GM11168 (cell line): ENCODE data around the gene FADD.
"Not testable (repeated sequence)": the region's sequence is repeated elsewhere in the genome, so short reads cannot be mapped to it uniquely, and the experiment has no call there.

ENCODE experiments used
- in situ Hi-C: fragments of 300-500 bp; cut with MboI; formaldehyde crosslinking; loops from one replicate; pipeline ENCODE4 v1.12.0; 2022; ENCODE audit warnings: low sequenced_read_pairs; ENCODE audit not compliant: unreplicated experiment

Gene FADD

DNA sequence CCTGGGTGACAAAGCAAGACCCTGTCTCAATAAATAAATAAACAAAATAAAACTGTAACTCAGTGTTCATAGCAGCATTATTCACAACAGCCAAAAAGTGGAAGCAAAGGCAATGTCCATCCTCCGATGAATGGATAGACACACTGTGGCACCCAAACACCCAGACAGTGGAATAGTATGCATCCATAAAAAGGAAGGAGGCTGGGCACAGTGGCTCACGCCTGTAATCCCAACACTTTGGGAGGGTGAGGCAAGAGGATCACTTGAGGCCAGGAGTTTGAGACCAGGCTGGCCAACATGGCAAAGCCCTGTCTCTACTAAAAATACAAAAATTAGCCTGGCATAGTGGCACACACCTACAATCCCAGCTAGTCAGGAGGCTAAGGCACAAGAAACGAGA, 2.0 kb upstream of the FADD start:
- in situ Hi-C loops: not testable (repeated sequence)

GRCh38 chr11:70201882-70202861, 924 bp upstream of the FADD start:
- in situ Hi-C loops: no loop called here

DNA sequence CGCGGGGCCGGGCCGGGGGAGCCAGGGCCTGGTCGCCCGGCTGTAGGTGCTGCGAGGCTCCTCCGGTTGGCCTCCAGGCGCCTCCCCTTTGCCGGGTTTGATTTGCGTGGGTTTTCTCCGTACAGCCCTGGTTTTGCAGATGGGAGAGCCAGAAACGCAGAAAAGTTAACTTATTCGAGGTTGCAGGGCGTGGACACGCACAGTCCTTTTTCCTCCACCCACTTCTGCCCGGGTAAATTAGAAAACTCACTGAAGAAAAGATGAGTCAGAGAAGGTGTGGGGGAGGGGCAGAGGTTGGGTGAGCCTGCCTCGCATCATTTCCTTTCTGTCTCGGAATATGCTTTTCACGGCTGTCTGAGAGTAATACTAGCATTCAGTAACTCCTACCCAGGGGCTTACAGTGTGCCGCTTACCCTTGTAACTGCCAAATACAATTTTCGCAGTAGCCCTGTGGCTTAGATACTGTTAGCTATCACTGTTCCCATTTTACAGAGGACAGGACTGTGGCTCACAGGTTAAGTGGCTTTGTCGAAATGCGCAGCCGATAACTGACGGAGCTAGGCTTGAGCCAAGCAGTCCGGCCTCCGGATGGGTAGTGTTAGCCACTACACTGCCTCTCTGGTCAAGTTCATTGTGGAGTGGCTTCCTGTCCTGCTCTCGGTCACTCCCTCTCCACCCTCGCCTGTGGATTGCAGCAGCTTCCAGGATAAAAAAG, 812 bp downstream of the FADD start:
- in situ Hi-C loops: no loop called here

DNA sequence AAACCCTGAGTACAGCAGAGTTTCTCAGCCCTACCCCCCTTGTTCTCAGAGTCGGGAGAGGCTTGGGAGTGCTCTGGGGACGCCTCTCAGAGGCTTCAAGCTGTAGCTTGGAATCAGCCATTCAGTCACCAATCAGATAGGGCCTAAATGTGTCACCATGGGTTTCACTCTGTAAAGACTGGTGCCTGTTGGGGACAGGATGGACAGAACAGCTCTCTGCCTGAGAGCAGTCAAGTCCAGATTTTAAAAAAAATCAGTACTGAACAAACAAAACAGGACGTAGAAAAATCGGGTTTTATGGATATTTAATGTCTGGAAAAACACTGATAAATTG, 1.3 kb downstream of the FADD start:
- in situ Hi-C loops: no loop called here

GRCh38 chr11:70205049-70205725, 2.1 kb downstream of the FADD start:
- in situ Hi-C loops: no loop called here

- in situ Hi-C loops: no loop called here
These were observed 2.7 kb downstream of the FADD start for GRCh38 chr11:70205766-70206165.

DNA sequence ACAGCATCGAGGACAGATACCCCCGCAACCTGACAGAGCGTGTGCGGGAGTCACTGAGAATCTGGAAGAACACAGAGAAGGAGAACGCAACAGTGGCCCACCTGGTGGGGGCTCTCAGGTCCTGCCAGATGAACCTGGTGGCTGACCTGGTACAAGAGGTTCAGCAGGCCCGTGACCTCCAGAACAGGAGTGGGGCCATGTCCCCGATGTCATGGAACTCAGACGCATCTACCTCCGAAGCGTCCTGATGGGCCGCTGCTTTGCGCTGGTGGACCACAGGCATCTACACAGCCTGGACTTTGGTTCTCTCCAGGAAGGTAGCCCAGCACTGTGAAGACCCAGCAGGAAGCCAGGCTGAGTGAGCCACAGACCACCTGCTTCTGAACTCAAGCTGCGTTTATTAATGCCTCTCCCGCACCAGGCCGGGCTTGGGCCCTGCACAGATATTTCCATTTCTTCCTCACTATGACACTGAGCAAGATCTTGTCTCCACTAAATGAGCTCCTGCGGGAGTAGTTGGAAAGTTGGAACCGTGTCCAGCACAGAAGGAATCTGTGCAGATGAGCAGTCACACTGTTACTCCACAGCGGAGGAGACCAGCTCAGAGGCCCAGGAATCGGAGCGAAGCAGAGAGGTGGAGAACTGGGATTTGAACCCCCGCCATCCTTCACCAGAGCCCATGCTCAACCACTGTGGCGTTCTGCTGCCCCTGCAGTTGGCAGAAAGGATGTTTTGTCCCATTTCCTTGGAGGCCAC, 3.3 kb downstream of the FADD start:
- in situ Hi-C loops: no loop called here

- in situ Hi-C loops: no loop called here
These were observed 3.9 kb downstream of the FADD start for GRCh38 chr11:70206982-70207376.

DNA sequence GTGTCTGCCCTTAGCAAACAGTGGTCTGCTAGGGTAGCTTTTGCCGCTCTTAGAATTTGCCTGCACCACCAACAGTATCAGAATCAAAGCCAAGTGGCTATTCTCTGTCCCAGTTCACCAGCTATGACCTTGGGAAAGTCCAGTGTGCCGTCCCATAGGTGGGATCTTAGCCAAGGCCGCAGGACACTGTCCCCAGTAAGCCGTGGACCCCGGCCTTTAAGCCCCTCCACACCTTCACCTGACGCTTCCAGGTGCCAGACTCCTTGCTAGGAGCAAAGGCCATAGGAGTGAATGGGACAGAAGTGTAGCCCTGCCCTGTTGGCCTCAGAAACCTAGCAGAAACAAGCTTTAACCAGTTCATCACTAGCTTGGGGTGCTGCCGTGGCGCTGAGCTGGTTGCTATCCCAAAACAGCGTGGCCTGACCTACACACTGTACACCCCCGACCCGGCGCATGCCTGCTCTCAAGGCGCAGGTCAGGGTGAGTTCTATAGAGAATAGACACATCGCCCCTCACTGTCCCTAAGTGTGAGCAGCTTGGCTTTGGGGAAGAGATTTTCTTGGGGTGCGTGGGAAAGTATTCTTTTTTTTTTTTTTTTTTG, 4.5 kb downstream of the FADD start:
- in situ Hi-C loops: no loop called here

DNA sequence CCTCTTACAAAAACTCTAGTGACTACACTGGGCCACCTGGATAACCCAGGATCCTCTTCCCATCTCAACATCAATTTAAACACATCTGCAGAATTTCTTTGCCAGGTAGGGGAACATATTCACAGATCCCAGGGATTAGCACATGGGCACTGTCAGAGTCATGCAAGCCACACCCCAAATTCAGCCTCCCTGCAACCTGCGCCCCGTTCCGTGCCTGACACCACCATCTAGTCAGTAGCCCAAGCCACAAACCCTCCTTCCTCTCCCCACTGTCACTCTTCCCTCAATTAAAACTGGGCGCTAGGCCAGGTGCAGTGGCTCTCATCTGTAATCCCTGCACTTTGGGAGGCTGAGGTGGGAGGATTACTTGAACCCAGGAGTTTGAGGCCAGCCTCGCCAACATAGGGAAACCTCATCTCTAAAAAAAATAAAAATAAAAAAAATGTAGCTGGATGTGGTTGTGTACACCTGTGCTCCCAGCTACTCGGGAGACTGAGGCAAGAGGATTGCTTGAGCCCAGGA, 6.4 kb downstream of the FADD start:
- in situ Hi-C loops: no loop called here

- in situ Hi-C loops: no loop called here
These were observed 7.0 kb downstream of the FADD start for GRCh38 chr11:70210051-70210501.

GRCh38 chr11:70210530-70210929, 7.4 kb downstream of the FADD start:
- in situ Hi-C loops: no loop called here

DNA sequence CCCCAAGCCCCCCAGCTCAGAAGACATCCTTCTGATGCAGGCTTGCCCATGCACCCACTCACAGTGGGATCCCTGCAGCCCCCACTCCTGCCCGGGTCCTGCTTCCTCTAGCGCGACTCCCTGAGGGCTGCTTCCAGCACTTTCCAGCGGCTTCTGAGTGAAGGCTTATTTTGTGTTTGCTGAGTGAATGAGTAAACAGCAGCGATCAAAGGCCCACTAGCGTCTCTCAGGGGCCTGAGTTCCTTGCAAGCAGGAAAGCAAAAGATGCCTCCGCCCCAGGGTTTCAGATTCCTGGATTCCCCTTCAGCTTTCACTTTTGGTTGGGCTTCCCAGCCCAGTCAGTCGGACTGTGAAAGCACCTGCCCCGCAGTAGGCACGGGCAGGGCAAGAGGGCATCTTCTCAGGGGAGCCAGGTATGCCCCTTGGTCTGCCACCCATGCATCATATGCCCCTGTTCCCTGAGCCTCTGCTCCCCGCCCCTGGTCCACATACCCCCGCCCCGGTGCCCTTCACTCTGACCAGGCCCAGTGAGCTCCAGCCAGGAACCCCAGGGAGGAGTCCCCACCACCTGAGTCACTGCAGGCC, 9.2 kb downstream of the FADD start:
- in situ Hi-C loops: no loop called here

GRCh38 chr11:70217388-70217787, 14.3 kb downstream of the FADD start:
- in situ Hi-C loops: not testable (repeated sequence)

DNA sequence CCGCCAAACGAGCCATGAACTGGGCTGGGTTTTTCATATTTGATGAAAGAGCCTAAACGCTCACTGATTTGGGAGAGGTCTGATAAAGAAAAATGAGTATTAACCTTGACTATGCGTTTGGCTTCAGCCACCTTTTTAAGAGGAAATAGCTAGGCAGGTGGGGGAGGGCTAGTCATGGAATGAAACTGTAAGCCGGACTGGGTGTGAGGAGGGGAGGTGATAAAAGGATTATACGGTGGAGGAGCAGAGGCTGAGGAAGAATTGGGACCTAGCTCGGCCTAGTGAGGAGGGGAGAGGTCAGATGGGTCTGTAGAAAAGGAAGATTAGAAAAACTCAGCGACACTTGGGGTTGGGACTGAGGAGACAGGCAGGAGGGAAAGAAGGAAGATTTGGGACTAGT, 15.0 kb downstream of the FADD start:
- in situ Hi-C loops: not testable (repeated sequence)

GRCh38 chr11:70220136-70220535, 17.0 kb downstream of the FADD start:
- in situ Hi-C loops: no loop called here

DNA sequence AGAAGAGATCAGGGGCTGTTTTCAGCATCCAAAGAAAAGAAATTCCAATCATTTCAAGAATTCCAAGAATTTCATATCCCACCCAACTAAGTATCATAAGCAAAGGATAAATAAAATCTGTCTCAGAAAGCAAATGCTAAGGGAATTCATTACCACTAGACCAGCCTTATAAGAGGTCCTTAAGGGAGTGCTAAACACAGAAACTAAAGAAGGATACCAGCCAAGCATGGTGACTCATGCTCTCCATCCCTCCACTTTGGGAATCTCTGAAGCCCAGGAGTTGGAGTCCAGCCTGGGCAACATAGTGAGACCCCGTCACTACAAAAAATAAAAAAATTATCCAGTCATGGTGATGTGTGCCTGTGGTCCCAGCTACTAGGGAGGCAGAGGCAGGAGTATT, 17.8 kb downstream of the FADD start:
- in situ Hi-C loops: no loop called here

DNA sequence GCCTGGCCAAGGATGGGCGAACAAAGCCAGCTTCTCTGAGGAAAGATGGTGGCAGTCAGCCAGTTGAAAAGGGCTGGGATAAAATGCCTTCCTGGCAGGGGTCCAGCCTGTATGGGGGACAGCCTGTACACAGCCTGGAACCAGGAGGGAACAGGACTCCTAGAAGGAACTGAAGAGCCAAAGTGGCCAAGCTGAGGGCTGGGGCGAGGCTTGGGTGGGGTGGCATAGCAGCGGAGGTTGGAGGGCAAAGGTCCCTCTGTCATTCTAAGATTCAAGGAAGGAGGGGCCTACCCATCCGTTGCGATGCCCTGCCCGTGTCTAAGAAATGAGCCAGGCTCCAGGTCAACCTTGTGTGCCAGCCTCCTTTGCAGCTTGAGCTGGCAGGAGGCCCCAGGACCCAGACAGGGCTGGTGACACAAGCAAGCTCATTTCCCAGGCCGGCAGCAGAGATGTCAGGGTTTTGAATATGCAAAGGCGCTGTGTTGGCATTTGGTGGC, 22.6 kb downstream of the FADD start:
- in situ Hi-C loops: no loop called here

DNA sequence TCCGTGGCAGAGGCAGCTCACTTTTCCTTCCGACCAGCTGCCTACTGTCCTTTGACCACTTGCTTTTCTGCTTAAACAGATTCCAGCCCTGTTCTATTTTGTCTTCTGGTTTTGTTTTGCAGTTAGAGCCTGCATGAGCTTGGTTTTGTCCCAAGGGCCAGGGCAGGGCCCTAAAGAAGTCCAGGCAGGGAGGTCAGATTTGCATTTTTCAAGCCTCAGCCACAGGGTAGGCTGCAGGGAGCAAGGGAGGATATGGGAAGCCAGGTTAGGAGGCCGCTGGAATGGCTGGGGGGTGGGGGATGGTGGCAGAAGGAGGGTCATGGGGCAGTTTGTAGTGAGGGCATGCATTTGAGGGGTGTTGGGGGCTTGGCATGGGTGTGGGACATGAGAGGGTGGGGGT, 23.1 kb downstream of the FADD start:
- in situ Hi-C loops: no loop called here
